ENCODE data around the gene RAB8A.
A peak's percentile ranks its signal among the peaks of the same experiment; 100 is the strongest.

The RAB8A gene

DNA sequence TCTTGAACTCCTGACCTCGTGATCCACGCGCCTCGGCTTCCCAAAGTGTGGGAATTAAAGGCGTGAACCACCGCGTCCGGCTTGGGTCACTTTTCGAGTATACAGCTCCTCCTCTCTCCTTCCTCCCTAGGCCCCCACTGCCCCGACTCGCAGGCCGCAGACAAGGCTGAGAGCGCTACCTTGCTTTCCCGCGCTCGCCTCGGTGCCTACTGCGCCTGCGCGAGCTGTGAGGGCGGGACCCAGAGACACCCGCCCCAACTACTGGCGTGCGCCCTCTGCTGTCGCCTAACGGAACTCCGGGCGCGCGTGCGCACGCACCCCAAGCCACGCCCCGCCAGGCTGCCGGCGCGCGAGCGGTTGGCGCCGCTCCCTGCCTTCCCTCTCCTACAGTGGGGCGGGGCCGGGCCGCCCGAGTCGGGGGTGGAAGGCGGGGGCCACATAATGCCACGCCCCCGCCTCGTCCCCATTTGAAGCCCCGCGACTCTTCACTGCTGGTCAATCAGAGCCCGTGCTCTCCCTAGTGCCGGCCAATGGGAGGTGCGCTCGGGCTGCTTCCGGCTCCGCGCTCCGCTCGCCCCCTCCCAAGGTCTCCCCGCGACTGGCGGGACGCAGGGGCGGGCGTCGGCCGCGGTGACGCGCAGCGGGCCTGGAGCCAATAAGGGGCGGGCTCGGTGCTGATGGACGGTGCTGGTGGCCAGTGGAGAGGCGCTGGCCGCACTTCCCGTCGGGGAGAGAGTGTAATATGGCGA, at the start of gene RAB8A:
RAB8A (plus strand) TSS at position 730 of the 749 bp plus-strand sequence; CDS start at position 743, 13 bp downstream.
- DNase-seq = peak; percentile 99

DNA sequence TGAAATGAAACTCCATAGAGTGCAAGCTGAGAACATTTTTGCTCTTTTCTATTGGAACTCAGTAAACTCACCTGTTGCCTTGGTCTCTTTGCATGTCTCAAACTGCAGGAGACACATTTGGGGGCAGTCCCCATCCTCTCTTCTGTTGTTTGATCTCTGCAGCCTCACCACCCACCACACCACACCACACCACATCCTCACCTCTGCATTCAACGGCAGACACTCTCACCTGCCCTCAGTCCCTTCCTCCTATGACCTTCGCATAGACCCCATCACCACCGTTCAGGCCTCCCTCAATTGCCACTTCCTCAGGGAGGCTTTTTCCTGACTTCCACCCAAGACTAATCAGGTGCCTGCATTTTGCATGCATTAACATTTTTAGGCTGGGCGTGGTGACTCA, 49.7 kb upstream of the RAB8A start:
- DNase-seq = no peak

DNA sequence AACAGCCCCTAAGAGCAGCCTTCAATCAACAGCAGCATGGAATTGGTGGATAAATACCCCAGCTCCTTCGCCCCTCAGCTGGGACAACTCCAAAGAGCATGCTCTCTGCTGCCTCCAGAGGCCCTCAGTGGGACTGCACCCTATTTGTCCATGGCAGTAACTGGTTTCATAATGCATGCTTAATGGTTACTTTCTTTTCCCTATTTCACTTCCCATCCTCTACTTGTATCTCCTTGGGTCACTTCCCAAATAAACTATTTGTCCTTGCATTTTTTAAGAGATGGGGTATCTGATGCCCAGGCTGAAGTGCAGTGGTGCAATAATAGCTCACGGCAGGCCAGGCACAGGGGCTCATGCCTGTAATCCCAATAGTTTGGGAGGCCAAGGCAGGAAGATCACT, 48.9 kb upstream of the RAB8A start:
- DNase-seq = no peak

DNA sequence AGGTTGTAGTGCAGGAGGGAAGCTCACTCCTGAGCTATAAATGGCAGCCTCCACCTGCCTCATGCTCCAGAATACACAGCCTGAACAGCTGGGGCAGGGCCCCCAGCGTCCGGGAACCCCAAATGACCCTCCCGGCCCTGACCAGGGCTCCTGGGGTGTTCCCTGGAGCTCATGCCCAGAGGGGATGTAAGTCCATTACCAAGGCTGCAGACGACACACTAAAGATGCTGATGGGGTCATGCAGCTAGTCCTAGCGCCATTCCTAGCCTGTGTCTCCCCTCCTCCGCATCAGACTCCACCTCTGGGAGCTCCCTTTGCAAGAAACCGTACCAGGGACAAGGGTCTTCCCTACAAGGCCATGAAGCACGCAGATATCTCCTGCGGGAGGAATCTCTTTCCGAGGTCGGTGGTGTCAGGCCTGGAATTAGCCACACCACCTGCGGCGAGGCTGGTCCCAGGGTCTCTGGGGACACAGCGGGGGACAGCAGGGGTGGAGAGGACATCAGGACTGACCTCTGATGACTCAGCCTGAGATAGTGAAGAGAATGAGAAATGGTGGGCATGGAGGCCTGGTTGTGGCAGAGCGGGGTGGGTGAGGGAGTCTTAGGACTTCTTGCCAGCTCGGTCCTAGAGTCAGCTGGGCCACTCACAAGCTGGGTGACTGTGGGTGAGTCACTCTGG, 47.3 kb upstream of the RAB8A start:
- no peak for DNase-seq

DNA sequence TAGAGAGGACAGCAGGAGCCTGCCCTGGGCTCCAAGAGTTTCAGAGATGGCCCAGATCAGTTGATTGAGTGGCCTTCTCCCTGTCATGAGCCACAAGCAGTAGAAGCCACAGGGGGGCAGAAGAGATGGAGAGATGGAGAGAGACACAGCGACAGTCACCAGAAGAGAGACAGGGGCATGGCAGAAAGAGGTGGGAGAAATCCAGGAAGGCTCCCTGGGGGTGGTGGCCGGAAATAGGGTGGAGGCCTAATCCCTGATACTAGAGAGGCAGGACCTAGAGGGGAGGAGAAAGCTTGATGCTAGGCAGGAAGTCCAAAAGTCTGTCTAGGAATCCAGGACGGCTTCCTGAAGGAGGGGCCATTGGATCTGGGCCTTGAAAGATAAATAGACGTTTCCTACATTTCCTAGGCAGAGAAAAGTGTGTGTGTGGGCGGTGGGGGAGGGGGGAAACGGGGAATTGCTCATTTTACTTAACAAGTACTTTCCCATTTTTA, 45.0 kb upstream of the RAB8A start:
- peak; percentile 67 for DNase-seq

DNA sequence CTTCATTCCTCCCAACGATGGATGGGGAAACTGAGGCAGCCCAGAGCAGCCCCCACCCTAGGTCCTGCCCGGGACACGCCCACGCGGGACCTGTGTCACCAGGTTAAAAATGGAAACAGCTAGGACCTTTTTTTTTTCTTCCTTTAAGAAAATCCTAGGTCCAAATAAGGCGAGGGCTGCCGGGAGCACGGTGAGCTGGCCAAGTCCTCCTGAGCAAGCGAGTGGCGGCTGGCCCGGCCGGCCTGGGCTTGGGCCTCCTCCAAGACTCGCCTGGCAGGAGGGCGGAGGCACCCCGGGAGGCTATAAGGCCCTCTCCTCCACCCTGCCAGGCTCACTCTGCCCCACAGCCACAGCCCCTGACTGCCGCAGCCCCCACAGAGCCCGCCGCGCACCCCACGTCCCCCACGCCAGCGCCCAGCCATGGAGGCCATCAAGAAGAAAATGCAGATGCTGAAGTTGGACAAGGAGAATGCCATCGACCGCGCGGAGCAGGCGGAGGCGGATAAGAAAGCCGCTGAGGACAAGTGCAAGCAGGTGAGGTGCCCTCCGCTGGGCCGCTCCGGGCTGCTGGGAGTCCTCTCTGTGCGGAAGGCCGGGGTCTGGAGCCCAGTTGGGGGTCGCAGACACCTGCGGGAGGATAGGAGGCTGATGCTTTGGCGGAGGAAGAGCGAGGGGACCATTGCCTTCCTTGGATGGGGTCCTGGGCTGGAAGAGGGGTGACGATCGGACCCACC, 44.3 kb upstream of the RAB8A start:
- peak; percentile 83 for DNase-seq

DNA sequence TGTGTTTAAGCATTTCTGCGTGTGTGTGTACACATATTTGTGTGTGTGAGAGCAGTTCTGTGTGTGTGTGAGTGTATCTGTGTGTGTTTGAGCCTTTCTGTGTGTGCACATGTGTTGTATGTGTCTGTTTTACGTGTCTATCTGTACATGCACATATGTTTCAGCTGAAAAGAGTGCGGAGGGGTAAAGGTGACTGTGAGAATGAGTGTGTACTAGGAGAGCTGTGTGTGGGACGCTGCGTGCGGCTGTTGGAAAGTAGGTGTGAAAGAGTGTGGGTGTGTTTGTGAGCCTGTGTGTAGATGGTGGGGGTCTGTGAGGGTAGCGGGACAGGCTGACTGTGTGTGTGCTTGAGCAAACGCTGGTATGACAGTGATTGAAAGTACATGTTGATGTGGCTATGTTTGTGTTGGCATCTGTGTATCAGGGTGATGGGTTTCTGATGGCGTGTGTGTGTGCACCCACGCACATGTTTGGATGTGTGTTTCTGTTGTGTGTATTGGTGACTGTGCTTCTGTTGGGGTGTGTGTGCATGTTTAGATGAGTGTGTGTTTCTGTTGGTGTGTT, 42.9 kb upstream of the RAB8A start:
- no peak for DNase-seq

DNA sequence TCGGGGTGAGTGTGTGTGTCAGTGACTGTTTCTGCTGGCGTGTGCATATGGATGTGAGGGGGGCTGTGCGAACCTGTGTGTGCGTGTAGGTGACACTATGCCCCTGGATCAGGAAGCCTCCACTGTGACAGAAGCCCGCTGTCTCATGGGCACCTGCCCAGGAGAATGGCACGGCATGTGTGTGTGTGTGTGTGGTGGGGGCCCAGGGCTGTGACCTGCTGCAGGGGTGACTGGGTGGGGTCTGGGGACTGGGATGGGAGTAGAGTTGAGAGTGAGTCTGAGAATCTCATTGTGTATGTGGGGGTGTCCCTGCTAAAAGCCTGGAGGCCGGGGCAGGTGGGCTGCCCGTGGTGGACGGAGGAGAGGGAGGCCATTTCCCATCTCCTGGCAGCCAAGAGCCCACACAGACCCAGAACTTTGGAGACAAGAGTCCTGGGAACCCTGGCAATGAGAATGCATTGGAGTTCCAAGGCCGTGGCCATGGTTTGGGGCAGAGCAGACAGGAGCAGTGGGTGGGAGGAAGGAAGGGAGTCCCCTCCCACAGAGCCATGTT, 41.8 kb upstream of the RAB8A start:
- no peak for DNase-seq

DNA sequence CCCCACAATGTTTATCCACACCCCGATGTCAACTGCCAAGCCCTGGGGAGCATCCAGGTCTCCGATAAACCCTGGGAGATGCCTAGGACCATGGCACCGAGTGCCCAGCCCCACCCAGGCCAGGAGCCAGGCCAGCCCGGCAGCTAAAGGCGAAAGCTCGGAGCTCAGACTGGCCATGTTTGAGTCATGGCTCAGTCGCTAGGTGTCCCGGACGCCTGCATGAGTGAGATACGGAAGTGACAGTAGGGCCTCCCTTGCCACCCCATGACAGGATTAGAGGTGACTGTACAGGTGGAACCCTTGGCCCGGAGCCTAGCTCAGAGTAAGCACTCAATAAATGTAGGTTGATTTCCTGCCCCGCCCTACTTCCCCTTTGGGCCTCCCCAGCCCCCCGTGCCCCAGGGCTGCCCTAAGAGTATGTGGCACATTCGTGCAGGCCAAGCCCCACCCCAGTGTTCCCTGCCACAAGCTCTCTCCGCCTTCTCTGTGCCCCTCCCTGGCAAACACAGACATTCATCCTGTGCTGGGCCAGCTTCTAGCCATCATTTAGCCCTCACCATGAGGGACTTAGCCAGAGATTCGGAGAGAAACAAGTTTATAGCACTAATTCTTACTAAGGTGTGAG, 41.2 kb upstream of the RAB8A start:
- no peak for DNase-seq

DNA sequence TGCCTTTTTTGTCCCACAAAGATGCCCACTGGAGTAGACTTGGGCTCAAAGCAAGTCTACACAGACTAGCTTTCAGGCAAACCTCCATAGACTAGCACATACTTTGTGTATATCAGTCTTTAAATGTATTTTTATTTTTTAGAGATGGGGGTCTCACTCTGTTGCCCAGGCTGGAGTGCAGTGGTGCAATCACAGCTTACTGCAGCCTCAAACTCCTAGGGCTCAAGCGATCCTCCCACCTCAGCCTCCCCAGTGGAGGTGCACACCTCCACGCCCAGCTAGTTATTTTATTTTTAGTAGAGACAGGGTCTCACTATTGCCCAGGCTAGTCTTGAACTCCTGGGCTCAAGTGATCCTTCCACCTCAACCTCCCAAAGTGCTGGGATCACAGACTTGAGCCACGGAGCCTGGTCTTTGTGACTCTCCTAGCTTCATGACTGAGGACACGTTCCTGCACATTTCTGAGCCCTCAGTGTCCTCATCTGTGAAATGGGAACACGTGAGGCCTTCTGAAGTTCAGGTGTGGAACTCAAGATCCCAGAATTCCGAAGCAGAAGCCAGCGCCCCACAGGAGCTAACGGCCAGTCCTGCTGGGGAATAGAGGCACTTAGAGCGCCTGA, 40.5 kb upstream of the RAB8A start:
- no peak for DNase-seq

DNA sequence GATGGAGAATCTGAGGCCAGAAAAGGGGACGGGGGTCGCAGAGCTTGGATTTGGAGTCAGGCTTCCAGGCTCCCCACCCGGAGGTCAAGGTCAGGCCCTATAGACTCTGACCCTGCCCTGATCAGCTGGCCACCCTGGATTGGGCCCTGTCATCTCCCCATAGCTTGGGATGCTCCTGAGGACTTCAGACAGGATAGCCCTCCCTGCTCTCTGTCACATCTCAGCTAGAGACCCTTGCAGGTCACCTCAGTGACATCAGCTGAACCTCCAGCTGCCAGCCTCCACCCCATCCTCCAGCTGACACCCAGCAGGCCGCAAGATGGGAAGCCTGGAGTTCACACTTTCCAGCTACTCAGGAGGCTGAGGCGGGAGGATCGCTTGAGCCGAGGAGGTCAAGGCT, 38.2 kb upstream of the RAB8A start:
- DNase-seq = no peak

DNA sequence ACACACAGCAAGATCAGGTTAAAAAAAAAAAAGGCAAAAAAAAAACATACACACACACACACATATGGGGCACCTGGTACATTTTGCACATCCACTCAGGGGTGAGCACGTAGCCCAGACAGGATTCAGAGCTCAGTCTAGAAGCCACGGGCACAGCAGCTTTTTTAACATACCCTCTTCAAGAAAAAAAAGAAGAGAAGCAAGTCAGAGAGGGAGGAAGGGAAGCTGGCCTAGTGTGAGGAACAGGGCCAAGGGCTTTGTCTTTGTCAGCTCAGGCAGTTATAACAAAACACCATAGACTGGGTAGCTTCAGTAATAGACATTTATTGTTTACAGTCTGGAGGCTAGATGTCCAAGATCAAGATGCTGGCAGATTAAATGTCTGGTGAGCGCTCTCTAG, 37.7 kb upstream of the RAB8A start:
- no peak for DNase-seq

DNA sequence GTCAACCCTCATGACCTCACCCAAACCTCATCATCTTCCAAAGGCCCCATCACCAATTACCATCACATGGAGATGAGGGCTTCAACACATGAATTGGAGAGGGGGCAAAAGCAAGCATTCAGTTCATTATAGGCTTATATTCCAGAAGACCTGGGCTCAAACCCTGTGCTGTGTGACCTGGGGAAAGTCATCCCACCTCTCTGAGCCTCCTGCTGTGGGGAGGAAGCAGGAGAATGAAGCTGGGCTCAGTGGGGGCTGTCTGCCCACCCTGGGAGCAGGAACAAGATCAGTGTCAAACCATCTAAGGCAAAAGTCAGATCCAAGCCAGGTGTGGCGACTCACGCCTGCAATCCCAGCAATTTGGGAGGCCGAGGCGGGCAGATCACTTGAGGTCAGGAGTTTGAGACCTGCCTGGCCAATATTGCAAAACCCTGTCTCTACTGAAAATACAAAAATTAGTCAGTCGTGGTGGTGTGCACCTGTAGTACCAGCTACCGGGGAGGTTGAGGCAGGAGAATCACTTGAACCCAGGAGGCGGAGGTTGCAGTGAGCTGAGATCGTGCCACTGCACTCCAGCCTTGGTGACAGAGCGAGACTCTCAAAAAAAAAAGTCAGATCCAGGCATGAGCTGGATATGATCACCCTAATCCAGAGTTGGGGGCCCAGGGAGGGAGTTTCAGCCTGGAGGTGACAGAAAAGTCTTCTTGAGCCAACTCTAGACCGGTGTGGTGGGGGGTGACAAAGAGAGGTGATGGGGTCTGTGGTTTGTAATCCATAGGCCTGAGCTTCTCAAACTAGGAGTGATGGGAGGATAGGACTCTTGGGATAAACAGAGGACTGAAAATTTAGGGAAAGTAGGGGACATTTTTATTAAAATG, 37.0 kb upstream of the RAB8A start:
- no peak for DNase-seq

DNA sequence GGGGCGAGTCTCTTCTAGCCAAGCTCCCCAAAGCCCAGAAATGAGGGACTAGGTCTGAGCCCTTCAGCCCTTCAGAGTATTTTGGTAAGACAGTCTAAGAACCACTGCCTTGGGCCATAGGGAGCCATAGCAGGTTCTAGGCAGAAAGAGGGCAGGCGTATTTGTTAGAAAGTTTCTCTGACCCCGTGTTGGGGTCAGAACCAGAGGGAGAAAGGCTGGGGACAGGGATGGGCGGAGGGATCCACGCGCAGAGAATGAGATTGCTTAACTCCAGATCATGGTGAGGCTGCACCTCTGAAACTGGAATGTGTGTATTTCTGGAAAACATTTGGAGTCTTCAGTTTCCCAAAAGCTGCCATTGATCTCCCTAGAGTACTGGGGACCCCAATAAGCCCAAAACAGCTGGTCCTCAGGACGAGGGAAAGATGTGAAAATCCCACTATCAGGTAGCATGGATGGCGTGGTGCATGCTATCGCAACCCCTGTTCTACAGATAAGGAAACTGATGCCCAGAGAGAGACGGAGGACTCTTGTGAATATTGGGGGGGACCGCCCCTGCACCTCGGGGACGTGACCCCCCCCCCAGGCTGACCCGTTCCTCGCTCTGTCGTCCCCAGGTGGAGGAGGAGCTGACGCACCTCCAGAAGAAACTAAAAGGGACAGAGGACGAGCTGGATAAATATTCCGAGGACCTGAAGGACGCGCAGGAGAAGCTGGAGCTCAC, 36.1 kb upstream of the RAB8A start:
- DNase-seq = peak; percentile 39

DNA sequence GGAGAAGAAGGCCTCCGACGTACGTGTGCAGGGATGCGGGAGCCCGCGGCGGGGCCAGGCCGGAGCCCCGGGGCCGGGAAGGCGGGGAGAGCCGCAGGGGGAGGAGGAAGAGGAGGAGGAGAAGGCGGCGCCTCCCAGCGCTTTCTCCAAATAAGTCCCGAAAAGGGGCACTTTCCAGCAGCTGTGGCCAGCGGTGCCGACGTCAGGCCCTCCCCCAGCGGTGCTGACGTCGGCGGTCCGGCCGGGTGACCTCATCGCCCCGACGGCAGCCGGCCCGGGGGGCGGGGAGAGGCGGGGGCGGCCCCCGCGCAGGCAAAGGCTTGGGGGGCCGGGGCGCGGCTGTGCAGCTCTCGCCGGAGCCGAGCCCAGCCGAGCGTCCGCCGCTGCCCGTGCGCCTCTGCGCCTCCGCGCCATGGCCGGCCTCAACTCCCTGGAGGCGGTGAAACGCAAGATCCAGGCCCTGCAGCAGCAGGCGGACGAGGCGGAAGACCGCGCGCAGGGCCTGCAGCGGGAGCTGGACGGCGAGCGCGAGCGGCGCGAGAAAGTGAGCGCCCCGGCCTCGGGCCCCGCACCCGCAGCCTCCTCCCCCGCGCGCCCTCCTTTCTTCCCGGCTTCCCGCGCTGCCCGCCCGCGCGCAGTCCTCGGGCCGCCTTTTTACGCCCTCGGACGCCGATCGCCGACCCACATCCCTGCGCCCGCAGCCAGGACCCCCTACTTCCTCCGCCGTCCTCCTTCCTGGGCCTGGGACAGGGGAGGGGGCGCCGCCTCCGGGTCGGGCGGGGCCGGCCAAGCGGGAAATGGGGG, 35.3 kb upstream of the RAB8A start, which contains the start of gene TPM4:
TPM4 (plus strand) TSS at position 342 of the 804 bp plus-strand sequence; CDS start at position 413, 71 bp downstream.
- peak; percentile 98 for DNase-seq

DNA sequence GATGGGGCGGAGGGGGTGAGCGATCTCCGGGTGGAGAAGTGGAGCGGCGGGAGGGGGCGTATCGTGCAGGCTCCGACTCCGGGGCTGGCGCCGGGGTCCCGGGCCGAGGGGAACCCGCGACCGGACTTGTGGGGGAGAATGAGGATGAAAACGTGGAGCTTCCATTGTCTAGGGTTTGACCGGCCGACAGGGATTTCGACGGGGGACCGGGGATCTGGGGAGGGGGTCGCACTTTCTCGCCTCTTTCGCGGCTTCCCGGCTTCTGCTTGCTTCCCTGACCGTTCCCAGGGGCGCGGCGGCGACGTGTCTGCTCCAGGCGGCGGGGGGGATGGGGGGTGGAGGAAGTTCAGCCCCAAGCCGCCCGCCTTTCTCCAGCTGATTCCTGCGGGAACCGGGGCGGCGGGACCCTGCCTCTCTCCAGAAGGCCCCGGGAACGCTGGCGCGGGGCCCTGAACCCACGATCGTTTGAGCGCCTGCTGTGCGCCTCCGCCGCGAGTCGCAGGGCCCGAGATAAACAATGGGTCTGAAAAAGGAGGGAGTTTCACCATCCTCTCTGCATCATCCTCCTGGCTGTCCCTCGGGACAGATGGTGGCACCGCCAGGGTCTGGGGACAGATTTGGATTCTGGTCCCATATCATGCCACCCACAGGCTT, 34.6 kb upstream of the RAB8A start:
- DNase-seq = peak; percentile 50

DNA sequence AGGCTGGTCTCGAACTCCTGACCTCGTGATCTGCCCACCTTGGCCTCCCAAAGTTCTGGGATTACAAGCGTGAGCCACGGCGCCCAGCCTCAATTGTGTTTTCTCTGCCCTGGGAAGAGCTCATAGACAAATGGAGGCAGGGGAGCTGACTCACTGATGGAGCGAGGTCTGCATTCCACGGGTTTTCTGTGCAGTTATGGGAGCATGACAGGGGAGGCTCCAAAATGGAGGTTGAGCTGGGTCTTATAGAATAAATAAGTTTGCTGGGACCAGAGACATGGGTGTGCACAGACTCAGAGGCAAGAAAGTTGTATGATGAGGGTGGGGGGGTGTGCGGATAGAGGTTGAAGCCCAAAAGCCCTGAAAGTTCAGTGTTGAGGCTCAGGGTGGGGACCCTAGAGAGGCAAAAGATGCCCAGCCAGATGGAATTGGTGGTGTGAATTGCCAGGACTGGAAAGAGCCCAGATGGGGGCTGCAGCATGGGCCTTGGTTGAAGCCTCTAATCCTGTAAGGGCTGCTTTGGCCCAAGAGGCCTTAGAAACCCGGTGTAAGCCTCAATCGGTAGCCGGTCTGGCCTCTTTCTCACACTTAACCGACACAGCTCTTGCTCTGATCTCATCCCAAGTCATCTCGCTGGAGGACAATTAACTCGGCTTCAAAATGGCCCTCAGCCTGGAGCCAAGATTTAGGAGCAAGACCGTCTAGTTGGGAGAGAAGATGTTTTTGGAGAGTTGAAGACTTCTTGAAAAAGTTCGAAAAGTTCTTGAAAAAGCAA, 33.5 kb upstream of the RAB8A start:
- DNase-seq = peak; percentile 61
